Measurements from ENCODE around the gene PRR15L. TPM values are rescaled to one million over a fixed set of nuclear protein-coding genes. Genes with fewer than 3 reads are reported as not detected.

Gene PRR15L
- total RNA-seq, 1 experiment from 2014 or later, result not detected

DNA sequence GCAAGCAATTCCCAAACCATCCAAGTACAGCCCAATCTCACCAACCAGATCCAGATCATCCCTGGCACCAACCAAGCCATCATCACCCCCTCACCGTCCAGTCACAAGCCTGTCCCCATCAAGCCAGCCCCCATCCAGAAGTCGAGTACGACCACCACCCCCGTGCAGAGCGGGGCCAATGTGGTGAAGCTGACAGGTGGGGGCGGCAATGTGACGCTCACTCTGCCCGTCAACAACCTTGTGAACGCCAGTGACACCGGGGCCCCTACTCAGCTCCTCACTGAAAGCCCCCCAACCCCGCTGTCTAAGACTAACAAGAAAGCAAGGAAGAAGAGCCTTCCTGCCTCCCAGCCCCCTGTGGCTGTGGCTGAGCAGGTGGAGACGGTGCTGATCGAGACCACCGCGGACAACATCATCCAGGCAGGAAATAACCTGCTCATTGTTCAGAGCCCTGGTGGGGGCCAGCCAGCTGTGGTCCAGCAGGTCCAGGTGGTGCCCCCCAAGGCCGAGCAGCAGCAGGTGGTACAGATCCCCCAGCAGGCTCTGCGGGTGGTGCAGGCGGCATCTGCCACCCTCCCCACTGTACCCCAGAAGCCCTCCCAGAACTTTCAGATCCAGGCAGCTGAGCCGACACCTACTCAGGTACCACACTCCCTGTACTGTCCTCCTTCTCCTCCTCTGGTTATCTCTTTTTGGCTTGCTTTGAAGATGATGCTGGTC is 41.0 kb downstream of the PRR15L start:
- H3K14ac ChIP-seq (ENCODE audit: insufficient read depth, low read length), result no peak overlapping the region
- H2AK5ac ChIP-seq (ENCODE audit: insufficient read length, low read length), result no peak overlapping the region
- no peak overlapping the region for H2BK12ac ChIP-seq (ENCODE audit: insufficient read length, low read depth, low read length)
- DNase-seq, result no peak
- Mint-ChIP-seq H3K4me3 (no peak overlapping the region), H3K9me3 (no peaks in the 10 kb centered on the region), H3K36me3 (ENCODE audit: insufficient read depth in 1 of 3, low read depth in 3 of 3) (peaks cover 0 to 23% (median 18%) of the 10 kb centered on the region in 3 experiments; a peak in 5 of 7 replicates), H3K27me3 (ENCODE audit: low read depth) (no peaks in the 10 kb centered on the region), H3K4me1 (no peaks in the 10 kb centered on the region; a peak in 1 of 4 replicates), H3K27ac (no peak overlapping the region)
- H2BK120ac ChIP-seq (ENCODE audit: low read depth, low read length, poor library complexity, severe bottlenecking), result no peak overlapping the region
- no peaks in the 10 kb centered on the region for H3K27me3 ChIP-seq (ENCODE audit: insufficient read depth, low read length)
- no peaks in the 10 kb centered on the region for H3K9me3 ChIP-seq (ENCODE audit: control insufficient read depth, low read depth, low read length)
- no peaks in the 10 kb centered on the region for H3K79me2 ChIP-seq (ENCODE audit: insufficient read depth, low read length)
- H2AFZ ChIP-seq (ENCODE audit: low read length), result no peak overlapping the region
- H3K23ac ChIP-seq (ENCODE audit: insufficient read length, low read depth, low read length), result no peak overlapping the region
- H4K8ac ChIP-seq (replicated peaks; ENCODE audit: insufficient read length, low read depth, low read length), result no peak overlapping the region
- no peak overlapping the region for H2BK5ac ChIP-seq (ENCODE audit: insufficient read length, low read length)
- no peaks in the 10 kb centered on the region for H3K23me2 ChIP-seq (ENCODE audit: insufficient read length, low read depth, low read length, poor library complexity, severe bottlenecking)
- H3K4me1 ChIP-seq (ENCODE audit: insufficient read depth, low read length), result no peaks in the 10 kb centered on the region
- no peaks in the 10 kb centered on the region for H3K79me1 ChIP-seq (ENCODE audit: insufficient read depth, low read depth, low read length, poor library complexity, severe bottlenecking)
- TF ChIP-seq, protein P1, sequence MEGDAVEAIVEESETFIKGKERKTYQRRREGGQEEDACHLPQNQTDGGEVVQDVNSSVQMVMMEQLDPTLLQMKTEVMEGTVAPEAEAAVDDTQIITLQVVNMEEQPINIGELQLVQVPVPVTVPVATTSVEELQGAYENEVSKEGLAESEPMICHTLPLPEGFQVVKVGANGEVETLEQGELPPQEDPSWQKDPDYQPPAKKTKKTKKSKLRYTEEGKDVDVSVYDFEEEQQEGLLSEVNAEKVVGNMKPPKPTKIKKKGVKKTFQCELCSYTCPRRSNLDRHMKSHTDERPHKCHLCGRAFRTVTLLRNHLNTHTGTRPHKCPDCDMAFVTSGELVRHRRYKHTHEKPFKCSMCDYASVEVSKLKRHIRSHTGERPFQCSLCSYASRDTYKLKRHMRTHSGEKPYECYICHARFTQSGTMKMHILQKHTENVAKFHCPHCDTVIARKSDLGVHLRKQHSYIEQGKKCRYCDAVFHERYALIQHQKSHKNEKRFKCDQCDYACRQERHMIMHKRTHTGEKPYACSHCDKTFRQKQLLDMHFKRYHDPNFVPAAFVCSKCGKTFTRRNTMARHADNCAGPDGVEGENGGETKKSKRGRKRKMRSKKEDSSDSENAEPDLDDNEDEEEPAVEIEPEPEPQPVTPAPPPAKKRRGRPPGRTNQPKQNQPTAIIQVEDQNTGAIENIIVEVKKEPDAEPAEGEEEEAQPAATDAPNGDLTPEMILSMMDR (conservative IDR thresholded peaks at IDR 0.05), result no peak
- H3K18ac ChIP-seq (ENCODE audit: insufficient read length, low read depth, low read length), result no peak overlapping the region
- no peak overlapping the region for H4K5ac ChIP-seq (ENCODE audit: insufficient read length, low read depth, low read length)
- no peak overlapping the region for H3K4me2 ChIP-seq (ENCODE audit: insufficient read depth, insufficient read length, low read length)
- H2BK15ac ChIP-seq (ENCODE audit: low read depth, low read length), result no peak overlapping the region
- H2BK20ac ChIP-seq (ENCODE audit: low read depth, low read length, poor library complexity, severe bottlenecking), result no peak overlapping the region
- no CpG with 5 or more reads among the region's 19 CpGs for WGBS (ENCODE audit: extremely low coverage, insufficient read length, low lambda C conversion rate)
- H3K56ac ChIP-seq (ENCODE audit: insufficient read length, low read depth, low read length), result no peak overlapping the region
- H4K91ac ChIP-seq (ENCODE audit: insufficient read length, low read depth, low read length), result no peak overlapping the region
- H3K27ac ChIP-seq (ENCODE audit: insufficient read length, low read depth, low read length), result no peak overlapping the region
- H3K9ac ChIP-seq (ENCODE audit: extremely low read depth, insufficient read length, low read length), result no peak overlapping the region
- no peaks in the 10 kb centered on the region for H4K20me1 ChIP-seq (ENCODE audit: control insufficient read depth, insufficient read depth, insufficient read length)
- no peak overlapping the region for H3T11ph ChIP-seq (ENCODE audit: low read length)
- H3K4ac ChIP-seq (ENCODE audit: low read depth, low read length), result no peak overlapping the region
